Ishikawa (cell line): Measurements from ENCODE around the gene MRPS6.

Experiments
- CEBPB ChIP-seq: IDR thresholded peaks from 2 replicates; pipeline ENCODE4 v1.6.1; 2012
- EP300 ChIP-seq: IDR thresholded peaks from 2 replicates; pipeline ENCODE4 v1.6.1; 2012; ENCODE audit warnings: borderline replicate concordance
- FOXM1 ChIP-seq: IDR thresholded peaks from 2 replicates; pipeline ENCODE4 v1.6.1; 2012; ENCODE audit warnings: low read depth, borderline replicate concordance
- RAD21 ChIP-seq: IDR thresholded peaks from 2 replicates; pipeline ENCODE4 v1.6.1; 2012; ENCODE audit warnings: low read depth
- TAF1 ChIP-seq: IDR thresholded peaks from 2 replicates; pipeline ENCODE4 v1.6.1; 2012; ENCODE audit warnings: low read depth, mild to moderate bottlenecking
- TEAD4 ChIP-seq: IDR thresholded peaks from 2 replicates; pipeline ENCODE4 v1.6.1; 2012
- YY1 ChIP-seq: IDR thresholded peaks from 2 replicates; pipeline ENCODE4 v1.6.1; 2012; ENCODE audit warnings: low read depth
- TF ChIP-seq, protein P1 (sequence below): IDR thresholded peaks from 2 replicates; pipeline ENCODE4 v1.6.1; 2012; ENCODE audit warnings: low read depth, mild to moderate bottlenecking

DNA sequence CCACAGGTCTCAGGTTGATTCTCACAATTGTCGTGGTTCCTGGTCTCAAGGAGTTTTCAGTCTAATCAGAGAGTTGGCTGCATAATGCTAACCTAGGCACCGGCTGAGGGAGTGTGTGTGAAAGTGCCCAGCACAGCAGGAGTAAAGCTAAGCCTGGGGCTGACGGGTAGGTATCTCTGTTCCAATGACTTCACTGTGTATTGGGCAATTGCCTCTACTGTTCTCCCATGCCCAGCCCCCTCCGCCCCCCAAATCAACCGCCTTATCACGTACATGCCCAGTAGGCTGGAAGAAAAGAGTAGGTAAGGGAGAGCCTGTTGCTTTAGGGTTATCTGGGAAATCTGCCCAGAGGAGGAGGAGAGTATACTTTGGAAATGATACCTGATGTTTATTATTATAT is 54.7 kb downstream of the MRPS6 start:
- no peak for TF ChIP-seq EP300
- no peak for TF ChIP-seq CEBPB
- TF ChIP-seq, protein P1, sequence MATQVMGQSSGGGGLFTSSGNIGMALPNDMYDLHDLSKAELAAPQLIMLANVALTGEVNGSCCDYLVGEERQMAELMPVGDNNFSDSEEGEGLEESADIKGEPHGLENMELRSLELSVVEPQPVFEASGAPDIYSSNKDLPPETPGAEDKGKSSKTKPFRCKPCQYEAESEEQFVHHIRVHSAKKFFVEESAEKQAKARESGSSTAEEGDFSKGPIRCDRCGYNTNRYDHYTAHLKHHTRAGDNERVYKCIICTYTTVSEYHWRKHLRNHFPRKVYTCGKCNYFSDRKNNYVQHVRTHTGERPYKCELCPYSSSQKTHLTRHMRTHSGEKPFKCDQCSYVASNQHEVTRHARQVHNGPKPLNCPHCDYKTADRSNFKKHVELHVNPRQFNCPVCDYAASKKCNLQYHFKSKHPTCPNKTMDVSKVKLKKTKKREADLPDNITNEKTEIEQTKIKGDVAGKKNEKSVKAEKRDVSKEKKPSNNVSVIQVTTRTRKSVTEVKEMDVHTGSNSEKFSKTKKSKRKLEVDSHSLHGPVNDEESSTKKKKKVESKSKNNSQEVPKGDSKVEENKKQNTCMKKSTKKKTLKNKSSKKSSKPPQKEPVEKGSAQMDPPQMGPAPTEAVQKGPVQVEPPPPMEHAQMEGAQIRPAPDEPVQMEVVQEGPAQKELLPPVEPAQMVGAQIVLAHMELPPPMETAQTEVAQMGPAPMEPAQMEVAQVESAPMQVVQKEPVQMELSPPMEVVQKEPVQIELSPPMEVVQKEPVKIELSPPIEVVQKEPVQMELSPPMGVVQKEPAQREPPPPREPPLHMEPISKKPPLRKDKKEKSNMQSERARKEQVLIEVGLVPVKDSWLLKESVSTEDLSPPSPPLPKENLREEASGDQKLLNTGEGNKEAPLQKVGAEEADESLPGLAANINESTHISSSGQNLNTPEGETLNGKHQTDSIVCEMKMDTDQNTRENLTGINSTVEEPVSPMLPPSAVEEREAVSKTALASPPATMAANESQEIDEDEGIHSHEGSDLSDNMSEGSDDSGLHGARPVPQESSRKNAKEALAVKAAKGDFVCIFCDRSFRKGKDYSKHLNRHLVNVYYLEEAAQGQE, result no peak
- no peak for TF ChIP-seq YY1
- no peak for TF ChIP-seq FOXM1
- TF ChIP-seq RAD21, result no peak
- TF ChIP-seq TAF1, result no peak
- no peak for TF ChIP-seq TEAD4
